SK-N-DZ (cell line): ENCODE data around the gene GINS3.
"Not testable (repeated sequence)": the region's sequence is repeated elsewhere in the genome, so short reads cannot be mapped to it uniquely, and the experiment has no call there.

Source experiments
- DNase-seq: peaks from one replicate; pipeline ENCODE4 v3.0.0-alpha.2; 2015; ENCODE audit warnings: low spot score

The GINS3 gene

GRCh38 chr16:58389724-58390123, 2.5 kb upstream of the GINS3 start:
- DNase-seq: no peak

- DNase-seq: no peak
Measured at GRCh38 chr16:58393138-58393504, 850 bp downstream of the GINS3 start.

GRCh38 chr16:58396897-58397296, 4.6 kb downstream of the GINS3 start:
- DNase-seq: not testable (repeated sequence)

- no peak for DNase-seq
Measured at GRCh38 chr16:58399718-58400633, 7.7 kb downstream of the GINS3 start.

GRCh38 chr16:58401305-58401704, 9.0 kb downstream of the GINS3 start:
- not testable (repeated sequence) for DNase-seq

- DNase-seq: no peak
Measured at GRCh38 chr16:58402796-58403195, 10.5 kb downstream of the GINS3 start.

GRCh38 chr16:58409316-58409973, 17.2 kb downstream of the GINS3 start:
- DNase-seq: peak; percentile 65

- no peak for DNase-seq
Measured at GRCh38 chr16:58411336-58411735, 19.1 kb downstream of the GINS3 start.

- peak; percentile 42 for DNase-seq
Measured at GRCh38 chr16:58411736-58412614, 19.7 kb downstream of the GINS3 start.

GRCh38 chr16:58412615-58412970, 20.3 kb downstream of the GINS3 start:
- DNase-seq: not testable (repeated sequence)

- peak; percentile 92 for DNase-seq
Measured at GRCh38 chr16:58413359-58413758, 21.1 kb downstream of the GINS3 start.

GRCh38 chr16:58415003-58415402, 22.7 kb downstream of the GINS3 start:
- DNase-seq: no peak

GRCh38 chr16:58415961-58416360, 23.7 kb downstream of the GINS3 start:
- not testable (repeated sequence) for DNase-seq

- DNase-seq: no peak
Measured at GRCh38 chr16:58417035-58417434, 24.8 kb downstream of the GINS3 start.

- no peak for DNase-seq
Measured at GRCh38 chr16:58417600-58417999, 25.3 kb downstream of the GINS3 start.

- no peak for DNase-seq
Measured at GRCh38 chr16:58418026-58418425, 25.8 kb downstream of the GINS3 start.

- peak; percentile 50 for DNase-seq
Measured at GRCh38 chr16:58418601-58419000, 26.3 kb downstream of the GINS3 start.

GRCh38 chr16:58419241-58419990, 27.1 kb downstream of the GINS3 start:
- no peak for DNase-seq

GRCh38 chr16:58421059-58421458, 28.8 kb downstream of the GINS3 start:
- DNase-seq: peak; percentile 78

GRCh38 chr16:58421529-58421928, 29.3 kb downstream of the GINS3 start:
- DNase-seq: peak; percentile 41

GRCh38 chr16:58422809-58423208, 30.5 kb downstream of the GINS3 start:
- DNase-seq: no peak
